PFSK-1 (cell line): ENCODE measurements around the gene SPRY1.

Experiments used
- FOXP2 ChIP-seq: optimal IDR thresholded peaks from 2 replicates; pipeline ENCODE3; 2011; ENCODE audit warnings: borderline replicate concordance, control low read depth, inconsistent platforms; ENCODE audit not compliant: insufficient read depth; ENCODE audit errors: extremely low read length, extremely low read depth
- POLR2AphosphoS5 ChIP-seq: IDR thresholded peaks from 2 replicates; pipeline ENCODE4 v1.6.1; 2012; ENCODE audit warnings: low read depth, mild to moderate bottlenecking, control low read depth, low read length, moderate library complexity
- SIN3A ChIP-seq: IDR thresholded peaks from 2 replicates; pipeline ENCODE4 v1.6.1; 2012; ENCODE audit warnings: mild to moderate bottlenecking, low read length, moderate library complexity, borderline replicate concordance; ENCODE audit not compliant: insufficient read depth
- TAF1 ChIP-seq: IDR thresholded peaks from 2 replicates; pipeline ENCODE4 v1.6.1; 2012; ENCODE audit warnings: low read length, control low read depth, borderline replicate concordance; ENCODE audit not compliant: insufficient read depth
- TF ChIP-seq, protein P1 (sequence below), 2 experiments: IDR thresholded peaks; 2 replicates each; pipeline versions ENCODE4 v1.6.1 to v1.8.0; 2011 to 2012; ENCODE audit warnings: low read depth in 2 of 2, low read length in 2 of 2, control low read depth in 1 of 2, inconsistent platforms in 1 of 2, mild to moderate bottlenecking in 1 of 2, moderate library complexity in 1 of 2; ENCODE audit not compliant: insufficient read depth in 1 of 2

The SPRY1 gene

DNA sequence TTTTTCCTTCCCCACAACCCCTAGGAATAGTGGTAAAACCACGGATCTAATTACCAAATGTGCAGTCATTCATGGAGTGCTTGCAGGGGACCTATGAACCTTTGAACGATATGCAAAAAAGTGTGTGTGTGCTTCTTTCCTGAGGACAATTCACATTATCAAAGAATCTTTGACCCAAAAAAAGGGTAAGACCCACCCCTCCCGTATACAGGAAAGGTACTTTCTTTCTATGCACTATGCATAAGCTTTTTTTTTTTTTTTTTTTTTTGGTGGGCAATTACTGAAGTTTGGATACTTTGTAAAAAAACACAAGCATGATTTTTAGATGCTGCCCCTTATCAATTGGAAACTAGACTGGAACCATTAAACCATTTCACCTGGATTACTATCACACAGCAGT lies 31.4 kb downstream of the SPRY1 start:
- no peak for TF ChIP-seq POLR2AphosphoS5
- TF ChIP-seq TAF1 = no peak
- TF ChIP-seq, protein P1, sequence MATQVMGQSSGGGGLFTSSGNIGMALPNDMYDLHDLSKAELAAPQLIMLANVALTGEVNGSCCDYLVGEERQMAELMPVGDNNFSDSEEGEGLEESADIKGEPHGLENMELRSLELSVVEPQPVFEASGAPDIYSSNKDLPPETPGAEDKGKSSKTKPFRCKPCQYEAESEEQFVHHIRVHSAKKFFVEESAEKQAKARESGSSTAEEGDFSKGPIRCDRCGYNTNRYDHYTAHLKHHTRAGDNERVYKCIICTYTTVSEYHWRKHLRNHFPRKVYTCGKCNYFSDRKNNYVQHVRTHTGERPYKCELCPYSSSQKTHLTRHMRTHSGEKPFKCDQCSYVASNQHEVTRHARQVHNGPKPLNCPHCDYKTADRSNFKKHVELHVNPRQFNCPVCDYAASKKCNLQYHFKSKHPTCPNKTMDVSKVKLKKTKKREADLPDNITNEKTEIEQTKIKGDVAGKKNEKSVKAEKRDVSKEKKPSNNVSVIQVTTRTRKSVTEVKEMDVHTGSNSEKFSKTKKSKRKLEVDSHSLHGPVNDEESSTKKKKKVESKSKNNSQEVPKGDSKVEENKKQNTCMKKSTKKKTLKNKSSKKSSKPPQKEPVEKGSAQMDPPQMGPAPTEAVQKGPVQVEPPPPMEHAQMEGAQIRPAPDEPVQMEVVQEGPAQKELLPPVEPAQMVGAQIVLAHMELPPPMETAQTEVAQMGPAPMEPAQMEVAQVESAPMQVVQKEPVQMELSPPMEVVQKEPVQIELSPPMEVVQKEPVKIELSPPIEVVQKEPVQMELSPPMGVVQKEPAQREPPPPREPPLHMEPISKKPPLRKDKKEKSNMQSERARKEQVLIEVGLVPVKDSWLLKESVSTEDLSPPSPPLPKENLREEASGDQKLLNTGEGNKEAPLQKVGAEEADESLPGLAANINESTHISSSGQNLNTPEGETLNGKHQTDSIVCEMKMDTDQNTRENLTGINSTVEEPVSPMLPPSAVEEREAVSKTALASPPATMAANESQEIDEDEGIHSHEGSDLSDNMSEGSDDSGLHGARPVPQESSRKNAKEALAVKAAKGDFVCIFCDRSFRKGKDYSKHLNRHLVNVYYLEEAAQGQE (IDR thresholded peaks at IDR 0.05; ENCODE audit: insufficient read depth in 1 of 2, low read depth in 2 of 2, low read length in 2 of 2) = no peak
- no peak for TF ChIP-seq FOXP2
- no peak for TF ChIP-seq SIN3A

DNA sequence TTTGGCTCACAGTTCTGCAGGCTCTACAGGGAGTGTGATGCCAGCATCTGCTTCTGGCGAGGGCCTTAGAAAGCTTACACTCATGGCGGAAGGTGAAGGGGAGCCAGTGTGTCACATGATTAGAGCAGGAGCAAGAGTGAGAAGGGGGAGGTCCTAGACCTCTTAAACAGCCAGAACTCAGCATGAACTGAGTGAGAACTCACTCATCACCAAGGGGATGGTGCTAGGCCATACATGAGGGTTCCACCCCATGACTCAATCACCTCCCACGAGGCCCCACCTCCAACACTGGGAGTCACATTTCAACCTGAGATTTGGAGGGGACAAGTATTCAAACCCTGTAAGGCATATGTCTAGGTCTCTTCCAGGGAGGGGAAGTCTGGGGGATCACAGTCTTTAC lies 33.4 kb downstream of the SPRY1 start:
- TF ChIP-seq FOXP2 (no peak), POLR2AphosphoS5 (no peak), TAF1 (no peak), SIN3A (no peak)
- TF ChIP-seq, protein P1 (IDR thresholded peaks at IDR 0.05; ENCODE audit: insufficient read depth in 1 of 2, low read depth in 2 of 2, low read length in 2 of 2) = no peak

DNA sequence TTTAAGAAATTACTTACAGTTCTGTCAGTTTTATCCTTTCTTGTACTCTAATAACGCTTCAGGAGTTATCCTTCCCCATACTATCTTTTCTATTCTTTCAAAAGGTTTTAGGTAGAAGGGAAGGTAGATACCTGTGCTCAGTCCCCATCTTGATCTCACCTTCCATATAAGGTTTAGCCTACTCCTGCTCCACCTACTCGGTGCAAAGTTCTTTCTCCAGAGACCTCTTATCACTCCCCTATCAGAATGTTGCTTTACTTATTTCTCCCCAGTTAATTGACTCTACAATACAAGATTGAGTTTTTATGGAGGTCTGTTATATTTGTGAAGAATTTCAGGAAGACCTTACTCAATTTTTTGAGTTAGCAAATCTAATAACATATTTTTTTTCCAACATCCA lies 33.9 kb downstream of the SPRY1 start:
- TF ChIP-seq, protein P1 (IDR thresholded peaks at IDR 0.05; ENCODE audit: insufficient read depth in 1 of 2, low read depth in 2 of 2, low read length in 2 of 2) = no peak

DNA sequence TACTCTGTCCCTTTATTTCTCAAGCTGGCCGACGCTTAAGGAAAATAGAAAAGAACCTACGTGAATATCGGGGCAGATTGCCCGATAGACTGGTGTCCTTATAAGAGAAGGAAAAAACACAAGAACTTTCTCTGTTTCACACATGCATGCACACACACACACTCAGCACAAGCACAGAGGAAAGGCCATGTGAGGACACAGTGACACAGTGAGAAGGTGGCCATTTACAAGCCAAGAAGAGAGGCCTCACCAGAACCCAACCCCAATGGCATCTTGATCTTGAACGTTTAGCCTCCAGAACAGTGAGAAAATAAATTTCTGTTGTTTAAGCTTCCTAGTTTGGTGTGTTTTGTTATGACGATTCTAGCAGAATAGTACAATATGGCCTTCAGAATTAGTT lies 37.0 kb downstream of the SPRY1 start:
- TF ChIP-seq SIN3A = no peak
- no peak for TF ChIP-seq POLR2AphosphoS5
- no peak for TF ChIP-seq FOXP2
- TF ChIP-seq, protein P1 (IDR thresholded peaks at IDR 0.05; ENCODE audit: insufficient read depth in 1 of 2, low read depth in 2 of 2, low read length in 2 of 2) = no peak
- no peak for TF ChIP-seq TAF1

DNA sequence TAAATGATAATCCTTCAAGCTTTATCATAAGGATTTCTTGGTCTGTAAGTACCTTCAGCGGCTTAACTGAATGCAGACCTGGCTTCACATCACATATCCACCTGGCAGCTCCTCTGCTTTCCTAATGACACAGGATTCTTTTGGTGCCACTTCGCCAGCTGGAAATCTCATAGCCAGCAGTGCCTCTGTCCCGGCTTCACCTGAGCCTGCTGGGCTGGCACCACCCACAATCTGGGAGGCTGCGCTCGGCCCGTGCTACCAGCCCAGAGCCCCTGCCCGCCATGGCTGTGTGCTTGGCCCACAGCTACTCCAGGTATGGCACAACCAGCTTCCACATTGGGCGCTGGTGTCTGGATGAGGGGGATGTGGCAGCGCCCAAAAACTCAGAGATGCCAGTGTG lies 37.4 kb downstream of the SPRY1 start:
- TF ChIP-seq, protein P1 (IDR thresholded peaks at IDR 0.05; ENCODE audit: insufficient read depth in 1 of 2, low read depth in 2 of 2, low read length in 2 of 2) = no peak
- TF ChIP-seq SIN3A = no peak
